Measurements from ENCODE around the gene NTM.

The NTM gene

DNA sequence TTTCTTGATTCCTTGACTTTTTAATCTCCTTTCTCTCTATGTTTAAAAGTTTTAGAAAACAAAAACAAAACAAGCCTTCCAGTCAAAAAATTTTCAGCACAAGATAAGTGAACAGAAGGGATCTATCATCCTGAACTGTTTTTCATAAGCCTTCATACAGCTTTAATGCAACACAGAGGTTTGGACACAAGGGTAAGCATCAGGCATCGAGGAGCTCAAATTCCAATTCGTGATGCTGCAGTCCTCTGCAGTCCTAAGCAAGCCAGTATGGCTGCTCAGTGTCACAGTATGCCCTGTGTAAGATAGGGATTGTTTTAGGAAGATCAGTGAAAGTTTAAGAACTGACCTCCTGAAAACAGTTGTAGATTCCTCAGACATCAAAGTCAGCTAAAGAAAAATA lies 740.9 kb downstream of the NTM start:
- DNase-seq (ENCODE audit: low spot score), result no peak
- H3K27ac ChIP-seq (ENCODE audit: poor library complexity, severe bottlenecking), result peak overlapping the region; percentile 72

DNA sequence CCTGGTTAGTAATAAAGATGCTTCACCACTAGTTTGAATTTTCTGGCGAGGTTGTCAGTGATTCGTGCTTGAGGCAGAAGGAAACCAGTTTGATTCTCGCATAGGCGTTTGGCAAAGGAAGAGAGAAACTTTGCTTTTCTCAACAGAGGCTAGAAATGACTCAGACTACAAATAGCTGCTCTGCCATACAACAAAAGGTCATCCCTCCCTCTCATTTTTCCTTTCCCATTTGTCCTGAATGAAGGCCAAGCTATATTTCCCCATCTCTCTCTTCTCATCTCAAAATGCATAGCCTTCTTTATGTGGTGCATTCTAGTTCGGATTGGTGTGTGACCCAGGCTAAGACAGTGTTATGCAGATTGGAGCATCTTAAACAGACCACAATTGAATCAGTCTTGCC lies 741.4 kb downstream of the NTM start:
- DNase-seq (ENCODE audit: low spot score) (no peak), ATAC-seq (ENCODE audit: low read depth) (peak; percentile 87)
- TF ChIP-seq, protein P1, sequence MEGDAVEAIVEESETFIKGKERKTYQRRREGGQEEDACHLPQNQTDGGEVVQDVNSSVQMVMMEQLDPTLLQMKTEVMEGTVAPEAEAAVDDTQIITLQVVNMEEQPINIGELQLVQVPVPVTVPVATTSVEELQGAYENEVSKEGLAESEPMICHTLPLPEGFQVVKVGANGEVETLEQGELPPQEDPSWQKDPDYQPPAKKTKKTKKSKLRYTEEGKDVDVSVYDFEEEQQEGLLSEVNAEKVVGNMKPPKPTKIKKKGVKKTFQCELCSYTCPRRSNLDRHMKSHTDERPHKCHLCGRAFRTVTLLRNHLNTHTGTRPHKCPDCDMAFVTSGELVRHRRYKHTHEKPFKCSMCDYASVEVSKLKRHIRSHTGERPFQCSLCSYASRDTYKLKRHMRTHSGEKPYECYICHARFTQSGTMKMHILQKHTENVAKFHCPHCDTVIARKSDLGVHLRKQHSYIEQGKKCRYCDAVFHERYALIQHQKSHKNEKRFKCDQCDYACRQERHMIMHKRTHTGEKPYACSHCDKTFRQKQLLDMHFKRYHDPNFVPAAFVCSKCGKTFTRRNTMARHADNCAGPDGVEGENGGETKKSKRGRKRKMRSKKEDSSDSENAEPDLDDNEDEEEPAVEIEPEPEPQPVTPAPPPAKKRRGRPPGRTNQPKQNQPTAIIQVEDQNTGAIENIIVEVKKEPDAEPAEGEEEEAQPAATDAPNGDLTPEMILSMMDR (IDR thresholded peaks at IDR 0.05; ENCODE audit: poor library complexity, severe bottlenecking), result no peak
- Histone ChIP-seq H3K27me3 (ENCODE audit: insufficient read depth, poor library complexity, severe bottlenecking) (no peaks in the 10 kb centered on the region), H3K36me3 (ENCODE audit: low read depth) (no peaks in the 10 kb centered on the region), H3K4me3 (ENCODE audit: severe bottlenecking) (no peak overlapping the region), H3K4me1 (ENCODE audit: insufficient read depth, poor library complexity, severe bottlenecking) (peaks cover 18% of the 10 kb centered on the region), H3K27ac (ENCODE audit: poor library complexity, severe bottlenecking) (peak overlapping the region; percentile 72), H3K9me3 (ENCODE audit: severe bottlenecking) (no peaks in the 10 kb centered on the region)

More for the DNA sequence above, 740.9 kb downstream of the NTM start:
- Histone ChIP-seq H3K27me3 (ENCODE audit: insufficient read depth, poor library complexity, severe bottlenecking) (no peaks in the 10 kb centered on the region), H3K4me3 (ENCODE audit: severe bottlenecking) (no peak overlapping the region), H3K9me3 (ENCODE audit: severe bottlenecking) (no peaks in the 10 kb centered on the region), H3K36me3 (ENCODE audit: low read depth) (no peaks in the 10 kb centered on the region), H3K4me1 (ENCODE audit: insufficient read depth, poor library complexity, severe bottlenecking) (peaks cover 22% of the 10 kb centered on the region)
- 0 out of 3 replicates have a peak, but pooled peaks have one; percentile 20 for ATAC-seq (ENCODE audit: low read depth)
- TF ChIP-seq, protein P1 (IDR thresholded peaks at IDR 0.05; ENCODE audit: poor library complexity, severe bottlenecking), result no peak

DNA sequence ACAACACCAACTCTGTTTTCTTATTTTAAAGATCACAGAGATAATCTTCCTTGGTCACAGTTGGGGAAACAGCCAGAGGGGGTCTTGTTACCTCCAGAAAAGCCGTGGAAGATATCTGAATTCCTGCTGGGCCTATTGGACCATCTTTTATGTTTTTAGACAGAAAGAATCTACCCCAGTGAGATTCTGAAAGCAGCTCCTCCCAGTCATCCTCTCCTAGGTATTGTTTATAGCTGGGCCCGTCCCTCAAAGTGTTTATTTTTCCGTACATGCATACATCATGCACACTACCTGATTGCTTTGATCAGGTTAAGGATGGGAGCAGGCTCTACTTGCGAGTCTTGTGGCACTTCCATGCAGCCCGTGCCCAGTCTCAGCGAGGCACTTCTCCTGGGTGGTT lies 742.4 kb downstream of the NTM start:
- no peak overlapping the region for H3K4me3 ChIP-seq (ENCODE audit: severe bottlenecking)
- no peaks in the 10 kb centered on the region for H3K9me3 ChIP-seq (ENCODE audit: severe bottlenecking)
- ATAC-seq (ENCODE audit: low read depth) (no peak), DNase-seq (ENCODE audit: low spot score) (no peak)
- TF ChIP-seq, protein P1 (IDR thresholded peaks at IDR 0.05; ENCODE audit: poor library complexity, severe bottlenecking), result no peak
- no peak overlapping the region for H3K27ac ChIP-seq (ENCODE audit: poor library complexity, severe bottlenecking)
- H3K36me3 ChIP-seq (ENCODE audit: low read depth), result no peaks in the 10 kb centered on the region
- peaks cover 17% of the 10 kb centered on the region for H3K4me1 ChIP-seq (ENCODE audit: insufficient read depth, poor library complexity, severe bottlenecking)
- no peaks in the 10 kb centered on the region for H3K27me3 ChIP-seq (ENCODE audit: insufficient read depth, poor library complexity, severe bottlenecking)

DNA sequence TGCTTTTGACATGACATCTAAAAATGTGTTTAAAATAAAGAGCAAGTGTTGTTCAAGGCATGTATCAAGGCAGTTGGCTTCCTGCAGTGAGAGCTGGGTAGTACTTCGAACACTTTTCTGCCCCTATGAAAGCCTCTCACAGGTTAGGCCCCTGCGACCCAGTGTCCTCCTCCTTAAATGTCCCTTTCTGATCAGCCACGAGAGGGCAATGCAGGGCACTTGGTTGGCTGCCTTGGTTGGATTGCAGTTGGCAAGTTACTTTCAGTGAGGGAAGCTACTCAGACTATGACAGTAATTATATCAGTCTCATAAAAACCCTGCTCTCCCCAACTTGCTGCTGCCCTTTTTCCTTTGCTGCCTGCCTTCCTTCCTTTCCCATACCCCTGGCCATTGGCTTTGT lies 743.8 kb downstream of the NTM start:
- Histone ChIP-seq H3K27ac (ENCODE audit: poor library complexity, severe bottlenecking) (no peak overlapping the region), H3K27me3 (ENCODE audit: insufficient read depth, poor library complexity, severe bottlenecking) (no peaks in the 10 kb centered on the region), H3K4me1 (ENCODE audit: insufficient read depth, poor library complexity, severe bottlenecking) (peaks cover 17% of the 10 kb centered on the region), H3K9me3 (ENCODE audit: severe bottlenecking) (no peaks in the 10 kb centered on the region), H3K4me3 (ENCODE audit: severe bottlenecking) (no peak overlapping the region), H3K36me3 (ENCODE audit: low read depth) (no peaks in the 10 kb centered on the region)
- ATAC-seq (ENCODE audit: low read depth), result no peak
- no peak for DNase-seq (ENCODE audit: low spot score)
- TF ChIP-seq, protein P1 (IDR thresholded peaks at IDR 0.05; ENCODE audit: poor library complexity, severe bottlenecking), result peak; percentile 24

DNA sequence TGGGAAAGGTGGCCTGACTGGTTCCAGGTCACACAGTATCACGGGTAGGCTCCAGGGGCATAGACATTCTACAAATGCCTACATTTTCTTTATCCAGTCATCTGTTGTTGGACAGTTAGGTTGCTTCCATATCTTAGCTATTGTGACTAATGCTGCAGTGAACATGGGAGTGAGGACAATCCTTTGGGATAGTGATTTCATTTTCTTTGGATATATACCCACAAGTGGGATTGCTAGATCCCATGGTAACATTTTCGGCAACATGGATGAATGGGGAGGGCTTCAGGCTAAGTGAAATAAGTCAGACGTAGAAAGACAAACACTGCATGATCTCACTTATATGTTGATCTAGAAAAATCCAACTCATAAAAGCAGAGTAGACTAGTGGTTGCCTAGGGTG lies 744.3 kb downstream of the NTM start:
- TF ChIP-seq, protein P1 (IDR thresholded peaks at IDR 0.05; ENCODE audit: poor library complexity, severe bottlenecking), result no peak
- Histone ChIP-seq H3K4me1 (ENCODE audit: insufficient read depth, poor library complexity, severe bottlenecking) (peaks cover 17% of the 10 kb centered on the region), H3K4me3 (ENCODE audit: severe bottlenecking) (no peak overlapping the region), H3K27ac (ENCODE audit: poor library complexity, severe bottlenecking) (no peak overlapping the region), H3K36me3 (ENCODE audit: low read depth) (no peaks in the 10 kb centered on the region), H3K27me3 (ENCODE audit: insufficient read depth, poor library complexity, severe bottlenecking) (no peaks in the 10 kb centered on the region), H3K9me3 (ENCODE audit: severe bottlenecking) (no peaks in the 10 kb centered on the region)
- DNase-seq (ENCODE audit: low spot score) (no peak), ATAC-seq (ENCODE audit: low read depth) (no peak)
